NT2/D1 (cell line): ENCODE results near the gene NDUFA11.

Experiments
- SUZ12 ChIP-seq: IDR thresholded peaks from 2 replicates; pipeline ENCODE4 v1.6.1; 2011; ENCODE audit not compliant: insufficient read length, insufficient read depth; ENCODE audit errors: extremely low read depth
- YY1 ChIP-seq: IDR thresholded peaks from 2 replicates; pipeline ENCODE4 v1.6.1; 2011; ENCODE audit not compliant: insufficient read length, insufficient read depth
- ZNF274 ChIP-seq: IDR thresholded peaks from 2 replicates; pipeline ENCODE4 v1.6.1; 2011; ENCODE audit warnings: mild to moderate bottlenecking, low read depth, low read length

- TF ChIP-seq YY1: no peak
- no peak for TF ChIP-seq ZNF274
- TF ChIP-seq SUZ12: no peak
These were observed 53.4 kb downstream of the NDUFA11 start for GRCh38 chr19:5850189-5850588.
